T-helper 1 cell (primary cell): Measurements from ENCODE around the gene GALNT9.

ENCODE experiments used
- DNase-seq, 5 donors: peaks; one replicate each; pipeline ENCODE4 v3.0.0-alpha.2; 2012 to 2020

The GALNT9 gene

GRCh38 chr12:132178801-132179401 is 150.5 kb downstream of the GALNT9 start:
- DNase-seq: peak in 1 of 5 donors; percentile 48

DNA sequence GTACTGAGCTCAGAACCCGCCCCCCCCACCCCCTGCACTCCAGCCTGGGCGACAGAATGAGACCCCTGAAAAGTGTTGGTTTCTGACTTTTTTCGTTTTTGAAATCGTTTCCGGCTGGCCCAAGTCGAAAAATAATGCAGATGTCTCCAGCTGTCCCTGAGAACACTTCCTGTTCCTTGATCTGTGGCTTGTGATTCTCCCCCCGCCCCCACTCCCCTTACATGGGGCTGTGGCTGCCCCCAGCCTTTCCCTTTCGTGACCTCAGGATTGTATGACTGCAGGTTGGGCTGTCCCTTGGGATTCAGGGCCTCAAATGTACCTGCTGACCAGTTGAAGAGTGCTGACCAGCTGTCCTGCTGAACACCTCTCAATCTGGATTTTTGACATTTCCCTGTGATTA is 151.1 kb downstream of the GALNT9 start:
- no peak for DNase-seq

DNA sequence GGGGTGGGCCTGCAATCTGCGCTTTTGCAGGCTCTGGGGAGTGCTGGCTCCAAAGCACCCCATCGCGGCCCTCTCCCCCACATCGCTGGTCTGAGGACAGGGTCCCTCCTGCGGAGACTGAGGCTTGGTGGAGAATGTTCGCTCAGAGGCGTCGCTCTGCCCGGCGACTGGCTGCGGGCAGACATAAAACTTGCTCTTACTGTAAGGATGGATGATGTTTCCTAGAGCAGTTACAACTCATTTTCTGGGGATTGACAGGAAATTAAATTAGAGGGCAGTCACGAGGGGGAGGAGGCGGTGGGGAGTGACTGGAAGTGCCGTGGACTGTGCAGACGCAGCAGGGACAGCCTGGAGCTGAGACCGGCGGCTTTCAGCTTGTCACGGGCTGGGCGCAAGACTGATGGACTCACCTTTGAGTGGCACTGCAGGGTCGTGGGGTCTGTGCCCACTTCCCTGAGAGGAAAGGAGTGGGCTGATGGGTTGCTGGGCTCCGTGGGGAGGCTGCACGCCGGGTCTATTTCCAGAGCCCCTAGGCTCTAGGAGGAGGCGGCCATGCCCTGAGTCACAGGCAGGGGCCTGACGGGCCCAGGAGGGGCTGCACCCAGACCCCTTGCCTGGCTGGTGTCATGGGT is 152.4 kb downstream of the GALNT9 start:
- no peak for DNase-seq

- DNase-seq: no peak
These were observed 152.9 kb downstream of the GALNT9 start for GRCh38 chr12:132176385-132176919.

- DNase-seq: no peak
These were observed 153.6 kb downstream of the GALNT9 start for GRCh38 chr12:132175496-132176384.

DNA sequence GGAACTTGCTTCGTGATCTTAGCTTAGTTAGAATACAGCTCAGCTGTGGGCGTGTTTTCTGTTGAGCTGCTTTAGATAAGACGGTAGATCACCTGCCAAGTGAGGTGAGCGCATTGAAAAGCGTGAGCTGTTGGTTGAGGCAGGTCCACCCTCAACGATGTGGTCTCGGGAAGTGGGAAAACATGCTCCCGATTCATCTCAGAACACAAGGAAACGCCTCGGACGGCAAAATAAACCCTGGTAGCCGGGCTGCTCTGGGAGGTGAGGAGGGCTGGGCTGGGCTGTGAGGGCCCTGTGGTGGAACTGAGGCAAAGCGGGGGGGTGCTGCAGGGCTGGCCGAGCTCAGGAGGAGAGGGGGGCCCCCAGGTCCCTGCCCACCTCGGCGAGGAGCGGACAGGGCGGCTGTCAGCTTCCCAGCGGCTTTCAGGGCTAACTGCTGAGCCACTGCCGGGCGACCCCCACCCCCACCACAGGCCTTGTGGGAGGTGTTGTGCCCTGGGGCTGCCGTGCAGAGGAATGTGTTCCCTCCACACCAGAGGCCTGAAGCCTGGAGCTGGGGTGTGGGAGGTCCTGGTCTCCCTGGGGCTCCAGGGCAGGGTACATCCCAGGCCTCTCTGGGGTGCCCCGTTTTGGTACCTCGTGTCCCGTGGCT is 154.4 kb downstream of the GALNT9 start:
- no peak for DNase-seq

- peak in 1 of 5 donors; percentile 5 for DNase-seq
These were observed 155.2 kb downstream of the GALNT9 start for GRCh38 chr12:132174015-132174838.

- no peak for DNase-seq
These were observed 156.0 kb downstream of the GALNT9 start for GRCh38 chr12:132173135-132174014.

- DNase-seq: no peak
These were observed 156.8 kb downstream of the GALNT9 start for GRCh38 chr12:132172619-132173018.

GRCh38 chr12:132171968-132172521 is 157.3 kb downstream of the GALNT9 start:
- no peak for DNase-seq

DNA sequence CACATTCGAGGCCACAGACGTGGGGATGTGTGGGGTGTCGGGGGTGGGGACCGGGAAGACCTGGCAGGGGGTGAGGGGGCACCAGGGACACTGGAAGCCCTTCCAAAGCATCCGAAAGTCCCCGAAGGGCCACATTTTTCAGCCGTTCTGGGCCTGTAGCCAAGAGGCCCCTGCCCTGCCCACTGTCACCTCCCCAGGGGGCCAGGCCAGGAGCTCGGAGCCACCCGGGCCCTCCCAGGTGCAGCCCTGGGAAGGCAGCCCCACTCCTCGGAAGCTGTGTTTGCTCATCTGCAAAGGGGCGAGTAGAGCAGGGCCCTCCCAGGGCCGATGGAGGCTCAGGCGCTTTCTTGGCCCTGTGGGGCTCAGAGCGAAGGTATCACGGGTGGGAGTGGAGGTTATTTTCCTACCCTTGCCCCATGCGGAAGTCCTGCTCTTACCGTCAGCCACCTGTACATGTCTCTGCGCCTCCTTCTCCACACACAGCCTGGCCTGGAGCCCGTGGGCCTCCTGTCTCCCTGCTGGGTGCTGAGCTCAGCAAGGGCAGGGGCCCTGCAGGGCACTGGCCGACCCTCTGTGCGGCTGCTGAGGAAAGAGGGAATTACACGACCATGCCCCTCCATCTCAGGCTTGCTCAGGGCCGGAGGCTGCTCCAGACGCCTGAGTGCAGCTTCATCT is 158.0 kb downstream of the GALNT9 start:
- no peak for DNase-seq

DNA sequence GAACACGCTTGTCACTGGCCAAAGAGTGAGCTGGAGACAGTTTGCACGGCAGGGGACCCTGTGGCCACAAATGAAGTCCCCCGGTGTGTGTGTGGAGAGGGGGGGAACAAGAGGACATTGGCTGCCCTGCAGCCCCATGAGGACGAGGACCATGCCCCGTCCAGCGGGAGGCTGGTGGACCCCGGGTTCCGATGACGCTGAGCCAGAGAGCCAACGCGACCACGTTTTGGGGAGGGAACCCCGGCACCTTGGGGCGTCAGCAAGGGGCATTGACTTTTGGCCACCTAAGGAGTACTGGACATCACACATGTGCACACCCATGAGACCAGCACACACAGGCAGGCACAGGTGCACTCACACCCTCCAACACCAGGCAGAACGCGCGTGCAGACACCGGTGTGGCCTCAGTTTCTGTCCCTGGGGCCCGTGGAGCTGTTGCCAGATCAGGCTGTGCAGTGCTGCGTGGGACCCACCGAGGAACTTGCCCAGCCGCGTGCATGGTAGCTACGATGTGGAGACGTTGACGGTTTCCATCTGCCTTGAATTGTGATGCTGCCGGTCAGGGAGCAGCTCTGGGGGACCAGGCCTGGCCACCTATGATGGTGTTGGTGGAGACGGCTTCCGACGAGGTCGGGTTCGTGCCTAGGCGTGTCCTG is 158.6 kb downstream of the GALNT9 start:
- DNase-seq: peak in 1 of 5 donors; percentile 5

- no peak for DNase-seq
These were observed 159.2 kb downstream of the GALNT9 start for GRCh38 chr12:132170094-132170636.

GRCh38 chr12:132169376-132169775 is 160.0 kb downstream of the GALNT9 start:
- DNase-seq: peak in 1 of 5 donors; percentile 4

DNA sequence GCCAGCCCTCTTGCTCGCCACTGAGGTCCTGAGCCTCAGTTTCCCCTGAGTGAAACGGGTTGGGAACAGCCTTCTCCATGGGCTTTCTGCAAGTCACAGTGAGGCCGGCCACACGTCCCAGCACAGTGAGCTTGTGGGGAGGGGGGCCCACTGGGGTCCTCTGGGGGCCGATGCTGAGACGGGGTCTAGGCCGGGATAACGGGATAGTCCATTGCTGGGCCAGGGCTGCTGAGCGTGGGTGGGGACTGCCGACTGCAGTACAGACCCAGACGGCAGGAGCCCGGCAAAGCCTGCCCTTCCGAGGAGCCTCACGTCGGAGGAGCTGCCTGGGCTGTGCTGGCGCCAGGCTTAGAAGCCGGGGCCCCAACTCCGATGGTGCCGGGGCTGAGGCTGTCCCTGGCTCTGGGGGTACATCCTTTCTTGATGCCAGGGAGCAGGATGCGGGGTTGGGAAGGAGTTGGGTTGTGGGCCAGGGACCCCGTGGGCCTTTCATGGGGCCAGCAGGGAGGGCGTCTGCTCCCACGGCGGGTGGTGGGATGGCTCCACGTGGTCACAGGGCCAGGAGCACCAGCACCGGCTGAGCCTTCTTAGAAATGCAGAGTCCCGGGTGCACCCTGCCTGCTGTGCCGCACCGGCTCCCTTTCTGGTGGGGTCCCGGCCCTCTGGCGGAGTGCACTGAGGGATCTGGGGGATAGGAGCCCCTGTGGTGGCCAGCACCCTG is 160.9 kb downstream of the GALNT9 start:
- peak in 2 of 5 donors; percentile 0 to 5 for DNase-seq

GRCh38 chr12:132167611-132168310 is 161.6 kb downstream of the GALNT9 start:
- peak in 2 of 5 donors; percentile 1 to 5 for DNase-seq

GRCh38 chr12:132166801-132167591 is 162.4 kb downstream of the GALNT9 start:
- no peak for DNase-seq
